ENCODE results near the gene HSDL1. TPM values are rescaled to one million over a fixed set of nuclear protein-coding genes. Genes with fewer than 3 reads are reported as not detected.

Gene HSDL1
- total RNA-seq, 1 experiment from 2014 or later: 40.9 TPM

GRCh38 chr16:84082110-84082509, 62.9 kb downstream of the HSDL1 start:
- no peak for DNase-seq (ENCODE audit: low read depth)

- no peak for DNase-seq (ENCODE audit: low read depth)
Measured at GRCh38 chr16:84081446-84081989, 63.5 kb downstream of the HSDL1 start.

GRCh38 chr16:84080813-84081212, 64.2 kb downstream of the HSDL1 start:
- DNase-seq (ENCODE audit: low read depth): no peak

GRCh38 chr16:84080378-84080777, 64.6 kb downstream of the HSDL1 start:
- no peak for DNase-seq (ENCODE audit: low read depth)

GRCh38 chr16:84079664-84080063, 65.3 kb downstream of the HSDL1 start:
- DNase-seq (ENCODE audit: low read depth): no peak

- DNase-seq (ENCODE audit: low read depth): no peak
Measured at GRCh38 chr16:84075376-84075775, 69.6 kb downstream of the HSDL1 start.

GRCh38 chr16:84074721-84075120, 70.3 kb downstream of the HSDL1 start:
- no peak for DNase-seq (ENCODE audit: low read depth)

Other genes with a start within 250 kb of the HSDL1 start
- gene MLYCD, start 246.1 kb downstream of the HSDL1 start, total RNA-seq (2014; rRNA removed; shearing (Covaris generic)): 1.2 and 2.0 TPM in 2 replicates
- 3.6 and 4.0 TPM in 2 replicates for gene OSGIN1, start 191.9 kb downstream of the HSDL1 start, total RNA-seq (2014; rRNA removed; shearing (Covaris generic))
- not detected in 2 replicates for gene NECAB2, start 176.9 kb downstream of the HSDL1 start, total RNA-seq (2014; rRNA removed; shearing (Covaris generic))
- gene SLC38A8, start 102.4 kb downstream of the HSDL1 start, total RNA-seq (2014; rRNA removed; shearing (Covaris generic)): 0.42 TPM in 1 of 2 replicates, not detected in the other
- 62.1 and 93.7 TPM in 2 replicates for gene MBTPS1, start 28.2 kb downstream of the HSDL1 start, total RNA-seq (2014; rRNA removed; shearing (Covaris generic))
- gene DNAAF1, start 131 bp upstream of the HSDL1 start, total RNA-seq (2014; rRNA removed; shearing (Covaris generic)): not detected in 2 replicates
- gene TAF1C, start 41.9 kb upstream of the HSDL1 start, total RNA-seq (2014; rRNA removed; shearing (Covaris generic)): 15.1 and 23.4 TPM in 2 replicates
- not detected in 2 replicates for gene ADAD2, start 46.0 kb upstream of the HSDL1 start, total RNA-seq (2014; rRNA removed; shearing (Covaris generic))
- gene KCNG4, start 94.8 kb upstream of the HSDL1 start, total RNA-seq (2014; rRNA removed; shearing (Covaris generic)): not detected in 2 replicates
- 0.05 and 0.52 TPM in 2 replicates for gene WFDC1, start 149.7 kb upstream of the HSDL1 start, total RNA-seq (2014; rRNA removed; shearing (Covaris generic))
- 0.07 TPM in 1 of 2 replicates, not detected in the other for gene ATP2C2, start 223.4 kb upstream of the HSDL1 start, total RNA-seq (2014; rRNA removed; shearing (Covaris generic))

Measured in M059J (cell line).